HepG2 (cell line): Measurements from ENCODE around the gene ISG20. TPM values are rescaled to one million over a fixed set of nuclear protein-coding genes. Genes with fewer than 3 reads are reported as not detected.

Source experiments
- BRD4 ChIP-seq: sonication (generic); formaldehyde crosslinking; IDR thresholded peaks from 2 replicates; pipeline ENCODE4 v1.4.0; 2020; ENCODE audit warnings: missing genetic modification reagents
- FOSL2 ChIP-seq: sonication (generic); formaldehyde crosslinking; IDR thresholded peaks from 2 replicates; pipeline ENCODE4 v1.4.0; 2020; ENCODE audit warnings: missing genetic modification reagents
- HMG20A ChIP-seq: IDR thresholded peaks from 2 replicates; pipeline ENCODE4 v1.6.1; 2016; ENCODE audit warnings: borderline replicate concordance
- HOXA3 ChIP-seq: sonication (generic); formaldehyde crosslinking; IDR thresholded peaks from 2 replicates; pipeline ENCODE4 v1.5.0; 2020; ENCODE audit warnings: missing genetic modification reagents
- MED1 ChIP-seq: sonication (generic); formaldehyde crosslinking; IDR thresholded peaks from 2 replicates; pipeline ENCODE4 v1.4.0; 2020; ENCODE audit warnings: missing genetic modification reagents
- NR2C2 ChIP-seq: sonication (generic); formaldehyde crosslinking; IDR thresholded peaks from 2 replicates; pipeline ENCODE4 v1.4.0; 2020; ENCODE audit warnings: missing genetic modification reagents, mild to moderate bottlenecking, moderate library complexity, borderline replicate concordance
- PATZ1 ChIP-seq: sonication (generic); formaldehyde crosslinking; IDR thresholded peaks from 2 replicates; pipeline ENCODE4 v1.4.0; 2020; ENCODE audit warnings: missing genetic modification reagents
- RORA ChIP-seq: sonication (generic); formaldehyde crosslinking; IDR thresholded peaks from 2 replicates; pipeline ENCODE4 v1.5.0; 2020; ENCODE audit warnings: mild to moderate bottlenecking, missing genetic modification reagents, moderate library complexity
- SMARCE1 ChIP-seq: fragments of 450-650 bp; IDR thresholded peaks from 2 replicates; pipeline ENCODE4 v1.6.1; 2017; ENCODE audit warnings: borderline replicate concordance
- SOX5 ChIP-seq: IDR thresholded peaks from 2 replicates; pipeline ENCODE4 v1.6.1; 2016; ENCODE audit warnings: borderline replicate concordance
- SSRP1 ChIP-seq: IDR thresholded peaks from 2 replicates; pipeline ENCODE4 v1.6.1; 2016; ENCODE audit warnings: control low read depth
- ZNF136 ChIP-seq: sonication (generic); formaldehyde crosslinking; IDR thresholded peaks from 2 replicates; pipeline ENCODE4 v1.8.1; 2022; ENCODE audit warnings: low read depth, mild to moderate bottlenecking, moderate library complexity, missing genetic modification reagents
- ZNF281 ChIP-seq: sonication (generic); formaldehyde crosslinking; IDR thresholded peaks from 2 replicates; pipeline ENCODE4 v1.4.0; 2020; ENCODE audit warnings: missing genetic modification reagents, borderline replicate concordance
- ZNF75D ChIP-seq: sonication (generic); formaldehyde crosslinking; IDR thresholded peaks from 2 replicates; pipeline ENCODE4 v1.8.1; 2023; ENCODE audit warnings: missing genetic modification reagents, mild to moderate bottlenecking, borderline replicate concordance
- ZNF850 ChIP-seq: sonication (generic); formaldehyde crosslinking; conservative IDR thresholded peaks from 2 replicates; pipeline ENCODE4 v1.9.0; 2021; ENCODE audit warnings: mild to moderate bottlenecking, missing genetic modification reagents
- polyA plus RNA-seq, 8 experiments: library from polyadenylated mRNA; depleted of rRNA in 3 of 8; stranded (reverse) in 7 of 8; unstranded in 1 of 8; fragments of >200 nt; fragmentation: Illumina TruSeq in 4 of 8; extraction: Trizol in 4 of 8; gene quantifications; 2 replicates each; pipeline versions ENCODE4 v1.2.1 to v1.2.3, GENCODE V29; 2011 to 2016; ENCODE audit warnings: low read depth in 4 of 8, missing spikeins in 1 of 8, mixed read lengths in 1 of 8; ENCODE audit not compliant: insufficient read depth in 1 of 8
- total RNA-seq, 5 experiments: library from RNA; depleted of rRNA; stranded (reverse); fragments of >200 nt; fragmentation: Illumina TruSeq; extraction: Trizol; gene quantifications; 2 replicates each; pipeline ENCODE4 v1.2.3, GENCODE V29; 2016; ENCODE audit warnings: low read depth in 1 of 5
- TF ChIP-seq, protein P1 (sequence below): sonication (generic); formaldehyde crosslinking; IDR thresholded peaks from 2 replicates; pipeline ENCODE4 v1.5.1; 2020; ENCODE audit warnings: missing genetic modification reagents, mild to moderate bottlenecking, borderline replicate concordance

The ISG20 gene
- total and polyA plus RNA-seq, 2 of the 13 experiments (the other 11 are each of a cell fraction or from before 2014, with no cell fraction given), result 6.3 to 31.5 TPM

DNA sequence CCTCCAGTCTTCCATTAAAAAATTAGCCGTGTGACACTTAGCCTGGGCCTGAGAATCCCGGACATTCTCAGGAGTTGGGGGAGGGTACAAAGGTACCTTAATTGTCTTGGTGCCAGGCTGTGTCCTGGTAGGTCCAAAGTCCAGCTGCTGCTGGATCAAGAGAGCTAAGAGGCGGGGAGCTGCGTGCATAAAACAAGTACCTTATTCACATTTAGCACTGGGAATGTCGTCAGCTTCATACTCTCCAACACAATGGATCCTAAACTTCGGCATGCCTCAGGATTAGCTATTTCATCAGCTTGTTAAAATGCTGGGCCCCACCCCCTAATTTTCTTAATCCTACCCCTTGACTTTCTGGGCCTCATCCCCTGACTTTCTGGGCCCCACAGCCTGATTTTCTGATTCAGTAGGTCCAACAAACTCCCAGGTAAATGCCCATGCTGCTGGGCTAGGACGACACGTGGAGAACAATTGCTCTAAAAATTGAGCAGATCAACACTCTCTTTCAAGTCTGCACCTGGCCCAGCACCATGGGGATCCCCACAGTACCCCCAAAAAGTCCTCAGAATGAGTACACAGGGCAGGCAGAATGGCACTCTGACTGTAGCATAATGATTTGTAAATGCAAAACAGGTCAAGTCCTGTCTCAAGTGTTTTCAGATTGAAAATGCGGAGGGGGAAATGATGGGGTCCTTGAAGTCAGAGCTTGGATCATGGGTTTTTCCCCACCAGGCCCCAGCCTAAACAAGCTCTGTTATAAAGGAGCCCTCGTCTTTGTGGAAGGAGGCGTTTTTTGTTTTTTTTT lies 23.3 kb upstream of the ISG20 start (continued):
- TF ChIP-seq PATZ1 (CRISPR knock-in tag), result peak; percentile 22; the same call in 1 of the 2 replicates
- peak; percentile 25; the same call in 1 of the 2 replicates for TF ChIP-seq SOX5
- TF ChIP-seq, protein P1, sequence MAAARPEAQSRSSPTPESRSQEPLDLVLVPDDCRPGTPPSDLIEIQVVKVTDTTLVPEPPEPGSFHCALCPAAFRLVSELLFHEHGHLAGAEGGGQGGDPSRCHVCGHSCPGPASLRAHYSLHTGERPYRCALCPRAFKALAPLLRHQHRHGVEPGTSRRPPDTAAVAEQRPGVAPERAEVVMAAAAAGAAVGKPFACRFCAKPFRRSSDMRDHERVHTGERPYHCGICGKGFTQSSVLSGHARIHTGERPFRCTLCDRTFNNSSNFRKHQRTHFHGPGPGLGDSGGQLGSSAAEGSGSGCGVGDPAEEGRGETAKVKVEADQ (CRISPR knock-in tag), result no peak
- no peak for TF ChIP-seq MED1 (CRISPR knock-in tag)
- TF ChIP-seq NR2C2 (CRISPR knock-in tag), result no peak
- no peak for TF ChIP-seq ZNF75D (CRISPR knock-in tag)
- TF ChIP-seq FOSL2 (CRISPR knock-in tag), result 0 out of 2 replicates have a peak, but pooled peaks have one; percentile 4
- no peak for TF ChIP-seq SSRP1 (CRISPR knock-in tag)
- peak; percentile 65; the same call in 1 of the 2 replicates for TF ChIP-seq ZNF281 (CRISPR knock-in tag)
- no peak for TF ChIP-seq ZNF136 (CRISPR knock-in tag)
- peak; percentile 14; the same call in 1 of the 2 replicates for TF ChIP-seq HOXA3 (CRISPR knock-in tag)
- TF ChIP-seq BRD4, result no peak
- 0 out of 2 replicates have a peak, but pooled peaks have one; percentile 15 for TF ChIP-seq HMG20A (CRISPR knock-in tag)
- TF ChIP-seq ZNF850 (CRISPR knock-in tag), result no peak
- no peak for TF ChIP-seq RORA
- no peak for TF ChIP-seq SMARCE1
